ENCODE data around the gene SMIM7.

The SMIM7 gene

DNA sequence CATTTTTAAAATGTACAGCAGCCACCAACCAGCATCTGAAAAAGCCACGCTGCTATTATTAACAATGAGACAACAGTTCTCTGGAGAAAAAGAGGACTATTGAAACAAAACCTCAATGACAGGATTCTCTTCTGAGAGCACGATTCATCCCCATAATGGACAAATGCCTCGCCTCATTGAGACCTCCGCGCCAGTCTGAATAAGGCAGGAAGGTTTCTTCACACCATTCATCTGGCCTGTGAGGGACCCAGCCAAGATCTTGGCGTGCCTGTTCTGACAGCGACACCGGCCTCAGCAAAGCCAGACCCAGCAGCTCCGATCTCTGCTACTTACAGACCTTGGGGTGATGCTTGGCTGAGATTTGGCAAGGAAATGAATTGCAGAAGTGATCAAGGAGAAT, 14.8 kb downstream of the SMIM7 start:
- H2BK15ac ChIP-seq (ENCODE audit: low read depth, poor library complexity, severe bottlenecking): no peak overlapping the region
- H3K4ac ChIP-seq (ENCODE audit: low read depth in 1 of 2, low read length in 2 of 2): no peak overlapping the region
- H3K79me1 ChIP-seq (replicated peaks; ENCODE audit: low read length, poor library complexity, severe bottlenecking): peaks cover 38% of the 10 kb centered on the region
- H3K9ac ChIP-seq (ENCODE audit: low read length): no peak overlapping the region
- H3K4me3 ChIP-seq (ENCODE audit: insufficient read depth in 1 of 2, low read depth in 1 of 2, low read length in 2 of 2): no peak overlapping the region
- H4K91ac ChIP-seq (ENCODE audit: low read length): no peak overlapping the region
- no peak overlapping the region for H2BK5ac ChIP-seq (ENCODE audit: low read depth, low read length, poor library complexity, severe bottlenecking)
- H3K27ac ChIP-seq (ENCODE audit: low read length, poor library complexity, severe bottlenecking): no peak overlapping the region
- no peak overlapping the region for H2BK12ac ChIP-seq (ENCODE audit: low read length in 2 of 2)
- no peak for DNase-seq
- no peak overlapping the region for H3K23ac ChIP-seq (ENCODE audit: low read length in 2 of 2)
- H3K9me3 ChIP-seq (ENCODE audit: control insufficient read depth, low read length): no peaks in the 10 kb centered on the region
- H3K14ac ChIP-seq (ENCODE audit: low read length in 2 of 2): no peak overlapping the region
- H3K27me3 ChIP-seq (ENCODE audit: control insufficient read depth in 1 of 2, insufficient read depth in 1 of 2, low read length in 2 of 2): no peaks in the 10 kb centered on the region
- H3K36me3 ChIP-seq (ENCODE audit: control insufficient read depth in 1 of 2, insufficient read depth in 2 of 2, low read depth in 1 of 2, low read length in 2 of 2): peaks cover 50 to 81% of the 10 kb centered on the region in 2 experiments
- no peaks in the 10 kb centered on the region for H3K4me1 ChIP-seq (ENCODE audit: control insufficient read depth, insufficient read depth, low read depth, low read length)
- no peak overlapping the region for H3K18ac ChIP-seq (ENCODE audit: low read depth in 1 of 2, low read length in 2 of 2)
- H2AK5ac ChIP-seq (ENCODE audit: low read length, severe bottlenecking): no peak overlapping the region
- H2AFZ ChIP-seq (ENCODE audit: low read depth, low read length): no peak overlapping the region
- no peak overlapping the region for H3K4me2 ChIP-seq (ENCODE audit: low read length, poor library complexity, severe bottlenecking)
- no peak overlapping the region for H4K8ac ChIP-seq (ENCODE audit: low read length)
- H2BK120ac ChIP-seq (ENCODE audit: low read depth, low read length): no peak overlapping the region
- over 99% methylated on average over 9 of the region's 9 CpGs for WGBS

DNA sequence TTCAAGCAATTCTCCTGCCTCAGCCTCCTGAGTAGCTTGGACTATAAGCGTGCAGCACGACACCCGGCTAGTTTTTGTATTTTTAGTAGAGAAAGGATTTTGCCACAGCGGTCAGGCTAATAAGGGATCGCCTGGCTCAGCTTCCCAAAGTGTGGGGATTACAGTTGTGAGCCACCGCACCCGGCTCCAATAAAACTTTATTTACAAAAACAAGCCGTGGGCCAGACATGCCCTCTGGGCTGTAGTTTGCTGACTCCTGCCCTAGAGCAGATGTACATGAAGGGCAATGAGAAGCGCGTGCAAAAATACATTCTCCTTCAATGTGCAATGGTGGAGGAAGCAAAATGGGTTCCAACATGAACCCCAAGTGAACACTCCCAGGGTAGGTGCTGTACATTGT, 18.2 kb downstream of the SMIM7 start:
- Histone ChIP-seq H3K4me1 (ENCODE audit: control insufficient read depth, insufficient read depth, low read depth, low read length) (no peaks in the 10 kb centered on the region), H3K23ac (ENCODE audit: low read length in 2 of 2) (no peak overlapping the region), H4K91ac (ENCODE audit: low read length) (no peak overlapping the region), H3K4me3 (ENCODE audit: insufficient read depth in 1 of 2, low read depth in 1 of 2, low read length in 2 of 2) (no peak overlapping the region), H2AFZ (ENCODE audit: low read depth, low read length) (no peak overlapping the region), H4K8ac (ENCODE audit: low read length) (no peak overlapping the region), H3K4me2 (ENCODE audit: low read length, poor library complexity, severe bottlenecking) (no peak overlapping the region), H3K4ac (ENCODE audit: low read depth in 1 of 2, low read length in 2 of 2) (no peak overlapping the region), H3K79me1 (replicated peaks; ENCODE audit: low read length, poor library complexity, severe bottlenecking) (peaks cover 41% of the 10 kb centered on the region), H2AK5ac (ENCODE audit: low read length, severe bottlenecking) (no peak overlapping the region), H3K9me3 (ENCODE audit: control insufficient read depth, low read length) (no peaks in the 10 kb centered on the region), H3K27me3 (ENCODE audit: control insufficient read depth in 1 of 2, insufficient read depth in 1 of 2, low read length in 2 of 2) (no peaks in the 10 kb centered on the region), H3K14ac (ENCODE audit: low read length in 2 of 2) (no peak overlapping the region), H3K27ac (ENCODE audit: low read length, poor library complexity, severe bottlenecking) (no peak overlapping the region), H2BK12ac (ENCODE audit: low read length in 2 of 2) (no peak overlapping the region), H2BK5ac (ENCODE audit: low read depth, low read length, poor library complexity, severe bottlenecking) (no peak overlapping the region), H3K9ac (ENCODE audit: low read length) (no peak overlapping the region), H3K36me3 (ENCODE audit: control insufficient read depth in 1 of 2, insufficient read depth in 2 of 2, low read depth in 1 of 2, low read length in 2 of 2) (peaks cover 54 to 87% of the 10 kb centered on the region in 2 experiments), H2BK120ac (ENCODE audit: low read depth, low read length) (no peak overlapping the region), H3K18ac (ENCODE audit: low read depth in 1 of 2, low read length in 2 of 2) (no peak overlapping the region), H2BK15ac (ENCODE audit: low read depth, poor library complexity, severe bottlenecking) (no peak overlapping the region)
- no peak for DNase-seq
- WGBS: 98% methylated on average over 10 of the region's 10 CpGs

DNA sequence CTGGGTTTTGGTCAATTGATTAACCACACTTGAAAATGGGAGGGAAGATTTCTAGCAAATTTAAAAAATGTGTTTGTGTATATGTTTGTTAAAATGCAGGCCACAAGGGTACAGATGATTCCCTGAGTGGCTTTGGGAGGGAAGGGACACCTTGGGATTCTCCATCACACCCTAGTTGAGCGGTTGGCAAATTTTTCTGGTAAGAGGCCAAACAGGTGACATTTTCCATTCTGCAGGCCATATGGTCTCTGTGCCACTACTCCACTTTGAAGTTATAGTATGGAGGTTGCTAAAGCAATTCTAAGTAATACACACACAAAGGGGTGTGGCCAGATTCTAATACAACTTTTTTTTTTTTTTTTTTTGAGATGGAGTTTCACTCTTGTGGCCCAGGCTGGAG, 19.0 kb downstream of the SMIM7 start:
- Histone ChIP-seq H3K4me2 (ENCODE audit: low read length, poor library complexity, severe bottlenecking) (no peak overlapping the region), H3K27me3 (ENCODE audit: control insufficient read depth in 1 of 2, insufficient read depth in 1 of 2, low read length in 2 of 2) (no peaks in the 10 kb centered on the region), H2BK5ac (ENCODE audit: low read depth, low read length, poor library complexity, severe bottlenecking) (no peak overlapping the region), H3K4me1 (ENCODE audit: control insufficient read depth, insufficient read depth, low read depth, low read length) (no peaks in the 10 kb centered on the region), H4K8ac (ENCODE audit: low read length) (no peak overlapping the region), H3K36me3 (ENCODE audit: control insufficient read depth in 1 of 2, insufficient read depth in 2 of 2, low read depth in 1 of 2, low read length in 2 of 2) (peaks cover 57 to 87% of the 10 kb centered on the region in 2 experiments), H3K9ac (ENCODE audit: low read length) (no peak overlapping the region), H2BK120ac (ENCODE audit: low read depth, low read length) (no peak overlapping the region), H3K79me1 (replicated peaks; ENCODE audit: low read length, poor library complexity, severe bottlenecking) (peaks cover 43% of the 10 kb centered on the region), H3K4ac (ENCODE audit: low read depth in 1 of 2, low read length in 2 of 2) (no peak overlapping the region), H2AK5ac (ENCODE audit: low read length, severe bottlenecking) (no peak overlapping the region), H2BK12ac (ENCODE audit: low read length in 2 of 2) (no peak overlapping the region), H4K91ac (ENCODE audit: low read length) (no peak overlapping the region), H3K9me3 (ENCODE audit: control insufficient read depth, low read length) (no peaks in the 10 kb centered on the region), H2AFZ (ENCODE audit: low read depth, low read length) (no peak overlapping the region), H3K23ac (ENCODE audit: low read length in 2 of 2) (no peak overlapping the region), H3K18ac (ENCODE audit: low read depth in 1 of 2, low read length in 2 of 2) (no peak overlapping the region), H3K4me3 (ENCODE audit: insufficient read depth in 1 of 2, low read depth in 1 of 2, low read length in 2 of 2) (no peak overlapping the region), H2BK15ac (ENCODE audit: low read depth, poor library complexity, severe bottlenecking) (no peak overlapping the region), H3K27ac (ENCODE audit: low read length, poor library complexity, severe bottlenecking) (no peak overlapping the region), H3K14ac (ENCODE audit: low read length in 2 of 2) (no peak overlapping the region)
- 100% methylated on average over 1 of the region's 1 CpG for WGBS
- DNase-seq: no peak

- H3K4me3 ChIP-seq (ENCODE audit: insufficient read depth in 1 of 2, low read depth in 1 of 2, low read length in 2 of 2): no peak overlapping the region
- no peak overlapping the region for H2BK15ac ChIP-seq (ENCODE audit: low read depth, poor library complexity, severe bottlenecking)
- no peak overlapping the region for H2AFZ ChIP-seq (ENCODE audit: low read depth, low read length)
- H3K18ac ChIP-seq (ENCODE audit: low read depth in 1 of 2, low read length in 2 of 2): no peak overlapping the region
- H4K8ac ChIP-seq (ENCODE audit: low read length): no peak overlapping the region
- H2AK5ac ChIP-seq (ENCODE audit: low read length, severe bottlenecking): no peak overlapping the region
- no peaks in the 10 kb centered on the region for H3K27me3 ChIP-seq (ENCODE audit: control insufficient read depth in 1 of 2, insufficient read depth in 1 of 2, low read length in 2 of 2)
- WGBS: 98% methylated on average over 1 of the region's 1 CpG
- no peak for DNase-seq
- H3K14ac ChIP-seq (ENCODE audit: low read length in 2 of 2): no peak overlapping the region
- H3K9ac ChIP-seq (ENCODE audit: low read length): no peak overlapping the region
- no peak overlapping the region for H3K4ac ChIP-seq (ENCODE audit: low read depth in 1 of 2, low read length in 2 of 2)
- no peak overlapping the region for H3K23ac ChIP-seq (ENCODE audit: low read length in 2 of 2)
- H2BK12ac ChIP-seq (ENCODE audit: low read length in 2 of 2): no peak overlapping the region
- H3K36me3 ChIP-seq (ENCODE audit: control insufficient read depth in 1 of 2, insufficient read depth in 2 of 2, low read depth in 1 of 2, low read length in 2 of 2): peaks cover 61 to 81% of the 10 kb centered on the region in 2 experiments
- H3K79me1 ChIP-seq (replicated peaks; ENCODE audit: low read length, poor library complexity, severe bottlenecking): peaks cover 47% of the 10 kb centered on the region
- no peak overlapping the region for H2BK120ac ChIP-seq (ENCODE audit: low read depth, low read length)
- H2BK5ac ChIP-seq (ENCODE audit: low read depth, low read length, poor library complexity, severe bottlenecking): no peak overlapping the region
- no peak overlapping the region for H4K91ac ChIP-seq (ENCODE audit: low read length)
- H3K4me2 ChIP-seq (ENCODE audit: low read length, poor library complexity, severe bottlenecking): no peak overlapping the region
- H3K4me1 ChIP-seq (ENCODE audit: control insufficient read depth, insufficient read depth, low read depth, low read length): no peaks in the 10 kb centered on the region
- H3K9me3 ChIP-seq (ENCODE audit: control insufficient read depth, low read length): no peaks in the 10 kb centered on the region
- no peak overlapping the region for H3K27ac ChIP-seq (ENCODE audit: low read length, poor library complexity, severe bottlenecking)
Measured at GRCh38 chr19:16638666-16639065, 21.3 kb downstream of the SMIM7 start.
